Parathyroid adenoma (tissue), 2 donors: Measurements from ENCODE around the gene PTDSS2.

ENCODE experiments used
- H2AFZ ChIP-seq: fragments of 300-600 bp; sonication (generic); one replicate; pipeline ENCODE4 v1.7.0; 2017; ENCODE audit warnings: antibody characterized with exemption, mild to moderate bottlenecking
- H3K27ac ChIP-seq: fragments of 300-600 bp; sonication (generic); one replicate; pipeline ENCODE4 v1.7.0; 2017
- H3K27me3 ChIP-seq: fragments of 300-600 bp; sonication (generic); one replicate; pipeline ENCODE4 v1.7.0; 2017; ENCODE audit warnings: low read length; ENCODE audit not compliant: control insufficient read depth, insufficient read depth
- H3K36me3 ChIP-seq: fragments of 300-600 bp; sonication (generic); one replicate; pipeline ENCODE4 v1.7.0; 2017; ENCODE audit warnings: low read length; ENCODE audit not compliant: control insufficient read depth, insufficient read depth
- H3K4me1 ChIP-seq: fragments of 300-600 bp; sonication (generic); one replicate; pipeline ENCODE4 v1.7.0; 2017; ENCODE audit warnings: control low read depth
- H3K4me2 ChIP-seq: fragments of 300-600 bp; sonication (generic); one replicate; pipeline ENCODE4 v1.7.0; 2017; ENCODE audit warnings: low read length
- H3K4me3 ChIP-seq: fragments of 300-600 bp; sonication (generic); one replicate; pipeline ENCODE4 v1.7.0; 2017; ENCODE audit warnings: low read depth, low read length
- H3K79me2 ChIP-seq: fragments of 300-600 bp; sonication (generic); one replicate; pipeline ENCODE4 v1.7.0; 2017; ENCODE audit warnings: control low read depth
- H3K9ac ChIP-seq: fragments of 300-600 bp; sonication (generic); one replicate; pipeline ENCODE4 v1.7.0; 2017; ENCODE audit warnings: mild to moderate bottlenecking
- H3K9me3 ChIP-seq: fragments of 300-600 bp; sonication (generic); one replicate; pipeline ENCODE4 v1.7.0; 2017; ENCODE audit warnings: low read length; ENCODE audit not compliant: control insufficient read depth
- TF ChIP-seq, protein P1 (sequence below): fragments of 300-600 bp; sonication (generic); IDR thresholded peaks from one replicate; pipeline ENCODE4 v1.7.0; 2017; ENCODE audit warnings: antibody characterized with exemption, mild to moderate bottlenecking
- donor health status: primary hyperparathyroidism.

Gene PTDSS2

DNA sequence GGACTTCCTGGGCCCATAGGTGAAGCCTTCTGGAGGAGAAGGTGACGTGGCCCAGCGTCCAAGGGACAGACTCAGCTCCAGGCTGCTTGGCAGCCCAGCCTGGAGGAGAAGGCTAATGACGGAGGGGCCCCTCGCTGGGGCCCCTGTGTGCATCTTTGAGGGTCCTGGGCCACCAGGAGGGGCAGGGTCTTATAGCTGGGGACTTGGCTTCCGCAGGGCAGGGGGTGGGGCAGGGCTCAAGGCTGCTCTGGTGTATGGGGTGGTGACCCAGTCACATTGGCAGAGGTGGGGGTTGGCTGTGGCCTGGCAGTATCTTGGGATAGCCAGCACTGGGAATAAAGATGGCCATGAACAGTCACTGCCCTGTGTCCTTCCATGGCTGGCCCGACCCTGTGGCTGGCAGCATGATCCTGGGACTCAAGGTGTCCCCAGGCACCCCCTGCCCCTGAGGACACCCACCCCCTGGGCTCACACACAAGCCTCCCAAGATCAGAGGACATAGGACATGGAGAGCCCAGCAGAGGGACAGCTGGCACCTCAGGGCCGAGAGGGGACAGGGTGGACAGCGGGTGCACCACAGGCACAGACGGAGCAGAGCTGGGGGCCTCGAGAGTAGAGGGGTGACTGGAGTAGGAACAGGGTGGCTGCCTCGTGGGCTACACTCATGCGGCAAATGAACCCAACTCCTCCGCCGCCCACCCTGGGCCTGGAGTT, 45.4 kb upstream of the PTDSS2 start:
- H3K4me3 ChIP-seq, result no peak overlapping the region
- TF ChIP-seq, protein P1, sequence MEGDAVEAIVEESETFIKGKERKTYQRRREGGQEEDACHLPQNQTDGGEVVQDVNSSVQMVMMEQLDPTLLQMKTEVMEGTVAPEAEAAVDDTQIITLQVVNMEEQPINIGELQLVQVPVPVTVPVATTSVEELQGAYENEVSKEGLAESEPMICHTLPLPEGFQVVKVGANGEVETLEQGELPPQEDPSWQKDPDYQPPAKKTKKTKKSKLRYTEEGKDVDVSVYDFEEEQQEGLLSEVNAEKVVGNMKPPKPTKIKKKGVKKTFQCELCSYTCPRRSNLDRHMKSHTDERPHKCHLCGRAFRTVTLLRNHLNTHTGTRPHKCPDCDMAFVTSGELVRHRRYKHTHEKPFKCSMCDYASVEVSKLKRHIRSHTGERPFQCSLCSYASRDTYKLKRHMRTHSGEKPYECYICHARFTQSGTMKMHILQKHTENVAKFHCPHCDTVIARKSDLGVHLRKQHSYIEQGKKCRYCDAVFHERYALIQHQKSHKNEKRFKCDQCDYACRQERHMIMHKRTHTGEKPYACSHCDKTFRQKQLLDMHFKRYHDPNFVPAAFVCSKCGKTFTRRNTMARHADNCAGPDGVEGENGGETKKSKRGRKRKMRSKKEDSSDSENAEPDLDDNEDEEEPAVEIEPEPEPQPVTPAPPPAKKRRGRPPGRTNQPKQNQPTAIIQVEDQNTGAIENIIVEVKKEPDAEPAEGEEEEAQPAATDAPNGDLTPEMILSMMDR, result no peak
- no peaks in the 10 kb centered on the region for H3K9me3 ChIP-seq
- H3K4me1 ChIP-seq, result no peaks in the 10 kb centered on the region
- no peaks in the 10 kb centered on the region for H3K79me2 ChIP-seq
- no peak overlapping the region for H2AFZ ChIP-seq
- no peak overlapping the region for H3K4me2 ChIP-seq
- H3K27ac ChIP-seq, result no peak overlapping the region
- H3K9ac ChIP-seq, result no peak overlapping the region
- no peaks in the 10 kb centered on the region for H3K27me3 ChIP-seq
- no peaks in the 10 kb centered on the region for H3K36me3 ChIP-seq

DNA sequence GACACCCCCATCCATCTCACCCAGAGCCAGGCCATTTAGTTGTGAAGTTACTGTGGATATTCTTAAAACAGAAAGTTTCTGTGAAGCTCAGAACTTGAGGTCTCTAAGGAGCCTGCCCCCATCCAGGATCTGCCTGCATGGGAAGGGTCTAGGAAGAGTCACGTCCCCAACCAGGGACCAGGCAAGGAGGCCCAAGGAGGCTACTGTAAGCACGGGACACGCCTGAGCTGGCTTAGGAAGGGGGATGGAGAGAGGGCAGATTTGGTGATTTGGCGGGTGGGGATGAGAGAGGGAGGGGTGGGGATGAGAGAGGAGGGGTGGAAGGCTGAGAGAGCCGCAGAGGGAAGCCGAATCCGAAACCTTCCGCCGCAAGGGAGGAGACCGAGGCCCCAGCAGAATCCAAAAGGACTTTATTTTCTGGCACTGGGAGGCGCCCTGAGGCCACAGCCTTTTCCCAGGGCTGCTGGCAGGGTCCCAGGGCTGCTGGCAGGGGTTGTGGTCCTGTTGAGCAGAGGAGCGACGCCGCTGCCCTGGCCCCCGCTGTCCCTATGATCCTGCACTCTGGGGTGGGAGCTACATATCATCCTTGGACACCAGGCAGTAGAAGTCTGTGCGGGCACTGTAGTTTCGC, 44.6 kb upstream of the PTDSS2 start:
- Histone ChIP-seq H3K9ac (no peak overlapping the region), H3K4me3 (no peak overlapping the region), H3K79me2 (no peaks in the 10 kb centered on the region), H3K4me2 (no peak overlapping the region), H3K36me3 (no peaks in the 10 kb centered on the region), H3K27me3 (no peaks in the 10 kb centered on the region), H3K27ac (no peak overlapping the region), H2AFZ (no peak overlapping the region), H3K9me3 (no peaks in the 10 kb centered on the region), H3K4me1 (no peaks in the 10 kb centered on the region)
- TF ChIP-seq, protein P1, result no peak

DNA sequence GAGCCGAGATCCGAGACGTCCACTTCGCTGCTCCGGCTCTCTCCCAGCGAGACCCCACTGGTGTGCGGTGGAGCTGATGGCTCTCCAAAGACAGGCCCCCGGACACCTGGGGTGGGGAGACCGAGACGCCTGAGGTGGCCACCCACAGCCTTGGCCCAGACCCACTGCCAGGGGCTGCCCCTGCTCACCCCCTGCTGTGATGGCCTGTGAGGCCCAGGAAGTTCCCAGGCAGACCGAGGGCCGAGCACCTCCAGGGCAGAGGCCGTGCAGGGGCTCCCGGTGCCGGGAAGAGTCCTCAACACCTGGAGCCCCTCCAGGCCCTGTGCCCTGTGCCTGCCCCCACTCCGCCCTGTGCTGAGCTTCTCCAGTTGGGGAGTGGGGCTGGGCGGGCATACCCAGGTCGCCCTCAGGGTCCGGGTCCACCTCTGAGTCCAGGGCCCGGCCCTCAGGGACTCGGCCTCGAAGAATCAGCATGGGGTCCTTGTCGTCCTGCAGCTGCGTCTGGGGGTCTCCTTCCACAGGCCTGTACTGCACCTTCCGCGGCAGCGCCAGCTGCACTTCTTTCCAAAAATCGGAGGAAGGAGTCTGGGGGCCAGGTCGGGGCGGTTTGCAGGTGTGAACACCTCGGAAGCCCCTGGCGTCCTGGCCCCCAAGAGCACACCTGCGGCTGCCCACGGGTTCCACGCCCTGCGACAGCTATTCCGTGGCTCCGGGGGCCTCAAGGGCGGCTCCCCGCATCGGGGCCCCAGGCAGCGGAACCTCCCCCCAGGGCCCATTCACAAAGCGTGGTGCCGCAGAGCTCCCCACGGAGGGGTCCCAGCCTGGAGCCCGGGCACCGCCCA, 43.9 kb upstream of the PTDSS2 start:
- Histone ChIP-seq H3K9ac (no peak overlapping the region), H2AFZ (no peak overlapping the region), H3K27me3 (no peaks in the 10 kb centered on the region), H3K4me1 (no peaks in the 10 kb centered on the region), H3K36me3 (no peaks in the 10 kb centered on the region), H3K4me3 (no peak overlapping the region), H3K9me3 (no peaks in the 10 kb centered on the region), H3K79me2 (no peaks in the 10 kb centered on the region), H3K4me2 (no peak overlapping the region), H3K27ac (no peak overlapping the region)
- TF ChIP-seq, protein P1, result no peak

DNA sequence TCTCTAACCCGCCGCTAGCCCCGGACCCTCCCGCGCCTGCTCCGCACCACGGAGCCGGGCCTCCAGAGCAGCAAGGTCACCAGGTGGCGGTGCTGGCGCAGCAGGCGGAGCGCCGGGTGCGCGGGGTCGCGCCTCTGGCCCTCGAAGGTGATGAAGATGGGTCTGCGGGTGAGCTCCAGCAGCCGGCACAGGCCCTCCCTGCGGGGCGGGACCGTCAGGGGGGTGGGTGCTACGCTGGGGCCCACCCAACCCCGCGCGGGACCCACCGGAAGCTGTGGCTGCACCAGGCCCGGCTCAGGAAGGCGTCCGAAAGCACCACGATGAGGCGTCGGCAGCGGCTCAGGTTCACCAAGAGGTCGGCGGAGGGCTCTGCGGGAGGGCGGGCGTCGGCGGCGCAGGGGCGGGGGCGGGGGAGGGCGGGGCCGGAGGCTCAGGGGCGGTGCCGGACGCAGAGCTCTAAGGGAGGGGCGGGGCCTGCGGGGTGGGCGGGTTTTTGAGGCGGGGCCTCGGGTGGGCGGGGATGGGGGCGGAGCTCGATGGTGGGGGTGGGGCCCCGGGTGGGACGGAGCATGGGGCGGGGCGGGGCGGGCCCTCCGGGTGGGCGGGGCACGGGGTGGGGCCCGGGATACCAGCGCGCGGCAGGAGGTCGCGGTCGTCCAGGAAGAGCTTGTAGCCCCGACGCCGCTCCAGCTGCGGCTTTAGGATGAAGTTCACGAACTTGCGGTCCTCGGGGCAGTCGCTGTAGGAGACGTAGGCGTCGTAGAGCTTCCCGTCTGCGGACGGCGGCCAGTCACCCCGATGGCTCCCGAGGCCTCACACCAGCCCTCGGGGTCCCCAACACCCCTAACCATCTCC, 43.1 kb upstream of the PTDSS2 start:
- no peak overlapping the region for H3K27ac ChIP-seq
- TF ChIP-seq, protein P1, result no peak

More for the DNA sequence above, 43.1 kb upstream of the PTDSS2 start:
- H3K4me3 ChIP-seq, result no peak overlapping the region
- H2AFZ ChIP-seq, result no peak overlapping the region
- no peaks in the 10 kb centered on the region for H3K9me3 ChIP-seq
- no peak overlapping the region for H3K9ac ChIP-seq
- no peaks in the 10 kb centered on the region for H3K36me3 ChIP-seq
- no peaks in the 10 kb centered on the region for H3K27me3 ChIP-seq
- no peaks in the 10 kb centered on the region for H3K79me2 ChIP-seq
- H3K4me2 ChIP-seq, result no peak overlapping the region
- H3K4me1 ChIP-seq, result no peaks in the 10 kb centered on the region
